ENCODE measurements around the gene RTRAF.

RTRAF gene

DNA sequence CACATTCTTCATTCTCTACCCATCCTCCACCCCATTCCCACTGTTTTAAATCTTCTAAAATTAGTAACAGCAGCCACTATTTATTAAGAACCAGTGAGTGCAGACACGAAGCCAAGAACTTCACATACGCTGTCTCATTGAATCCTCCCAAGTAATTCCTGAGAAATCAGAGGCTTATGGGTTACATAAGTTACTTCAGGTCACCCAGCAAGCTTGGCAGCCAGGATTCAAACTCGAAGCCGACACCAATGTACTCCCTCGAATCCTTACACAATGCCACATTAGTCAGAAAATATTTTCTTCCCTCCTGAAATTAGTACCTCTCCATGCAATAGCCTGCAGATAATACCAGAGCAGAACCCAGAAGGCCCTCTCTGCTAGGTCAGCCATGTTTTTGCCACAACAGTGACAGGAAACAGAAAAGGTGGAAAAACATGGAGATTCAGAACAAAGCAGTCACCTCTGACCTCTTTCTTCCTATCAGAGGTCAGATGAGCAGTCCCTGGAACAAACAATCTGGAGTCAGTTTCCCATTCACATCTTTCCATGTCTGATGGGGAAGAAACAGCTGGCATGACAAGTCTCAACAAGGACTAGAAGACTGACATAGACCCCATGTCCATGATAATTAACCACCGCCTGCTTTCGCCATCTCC is 63.1 kb downstream of the RTRAF start:
- TF ChIP-seq CTCF (IDR thresholded peaks at IDR 0.05) (no peak), ZFX (IDR thresholded peaks at IDR 0.05; ENCODE audit: borderline replicate concordance) (no peak)
- no peak overlapping the region for H3K27ac ChIP-seq

DNA sequence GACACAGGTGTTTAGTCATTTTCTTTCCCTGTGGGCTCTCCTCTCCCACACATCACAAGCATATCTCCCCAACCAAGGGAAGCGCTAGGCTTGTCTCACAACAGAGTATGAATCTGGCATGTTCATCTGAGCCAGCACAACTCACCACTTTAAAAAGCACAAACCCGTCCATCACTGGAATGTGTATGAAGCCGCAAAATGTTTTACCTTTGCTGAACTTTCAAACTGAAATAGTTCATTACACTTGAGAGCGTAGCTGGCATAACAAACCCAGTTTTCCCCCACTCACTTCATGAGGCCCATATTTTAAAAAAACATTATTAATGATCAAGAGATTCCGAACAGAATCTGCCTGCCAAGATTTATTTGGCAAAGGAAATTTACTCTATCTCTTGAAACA is 63.7 kb downstream of the RTRAF start:
- TF ChIP-seq CTCF (IDR thresholded peaks at IDR 0.05), result no peak
- TF ChIP-seq ZFX (IDR thresholded peaks at IDR 0.05; ENCODE audit: borderline replicate concordance), result no peak
- H3K27ac ChIP-seq, result no peak overlapping the region

- no peak overlapping the region for H3K27ac ChIP-seq
- TF ChIP-seq ZFX (IDR thresholded peaks at IDR 0.05; ENCODE audit: borderline replicate concordance) (no peak), CTCF (IDR thresholded peaks at IDR 0.05) (no peak)
Measured at GRCh38 chr14:52054678-52055077, 65.3 kb downstream of the RTRAF start.

GRCh38 chr14:52055167-52055566 is 65.8 kb downstream of the RTRAF start:
- no peak overlapping the region for H3K27ac ChIP-seq
- TF ChIP-seq ZFX (IDR thresholded peaks at IDR 0.05; ENCODE audit: borderline replicate concordance), result no peak

GRCh38 chr14:52058341-52058740 is 69.0 kb downstream of the RTRAF start:
- TF ChIP-seq ZFX (IDR thresholded peaks at IDR 0.05; ENCODE audit: borderline replicate concordance) (no peak), CTCF (IDR thresholded peaks at IDR 0.05) (no peak)
- H3K27ac ChIP-seq, result no peak overlapping the region

DNA sequence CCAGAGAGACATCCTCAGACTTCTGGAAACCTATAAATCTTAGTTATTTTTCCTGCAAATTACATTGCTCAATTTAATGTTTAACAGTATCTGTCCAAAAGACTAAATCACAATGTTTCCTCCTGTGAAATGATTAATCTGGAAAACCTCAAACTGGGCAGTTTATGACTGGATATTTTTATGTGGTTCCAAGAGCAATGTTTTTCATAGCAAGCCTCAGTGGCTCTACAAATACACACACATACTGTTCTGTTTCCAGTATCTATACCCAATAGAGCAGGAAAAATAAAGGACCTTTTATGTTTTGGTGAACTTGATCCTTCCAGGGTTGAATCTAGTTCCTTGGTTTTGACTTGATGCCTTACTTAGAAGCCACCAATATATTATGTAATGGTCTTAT is 70.3 kb downstream of the RTRAF start:
- TF ChIP-seq CTCF (IDR thresholded peaks at IDR 0.05) (no peak), ZFX (IDR thresholded peaks at IDR 0.05; ENCODE audit: borderline replicate concordance) (no peak)
- H3K27ac ChIP-seq, result no peak overlapping the region

DNA sequence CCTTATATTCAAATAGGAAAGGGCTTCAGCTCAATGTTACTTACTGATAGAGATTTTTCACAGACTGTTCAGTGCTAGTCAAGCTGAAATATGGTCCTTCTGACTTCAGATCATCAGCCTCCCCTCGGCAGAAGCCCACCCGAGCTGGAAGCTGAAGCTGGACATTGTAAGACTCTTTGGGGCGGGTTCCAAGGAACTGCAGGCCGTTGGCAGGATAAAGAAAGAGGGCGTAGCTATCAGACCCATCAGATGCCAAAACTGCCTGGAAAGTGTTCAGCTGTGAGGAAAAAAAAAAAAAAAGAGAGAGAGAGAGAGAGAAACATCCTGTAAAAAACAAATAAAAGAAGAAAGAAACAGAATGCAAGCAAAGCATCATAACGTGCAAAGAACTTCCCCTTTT is 70.7 kb downstream of the RTRAF start:
- no peak for TF ChIP-seq CTCF (IDR thresholded peaks at IDR 0.05)
- TF ChIP-seq ZFX (IDR thresholded peaks at IDR 0.05; ENCODE audit: borderline replicate concordance), result no peak
- H3K27ac ChIP-seq, result no peak overlapping the region
